Natural killer cell (primary cell): Measurements from ENCODE around the gene DUSP8. TPM values are rescaled to one million over a fixed set of nuclear protein-coding genes. Genes with fewer than 3 reads are reported as not detected.

Source experiments
- ATAC-seq, 3 donors: fragments of 150-1000 bp in 2 of 3; fragments of 200-7000 bp in 1 of 3; cut with Tn5 transposase; 1 replicate in 1 of 3; 2 replicates in 2 of 3; pipeline ENCODE4 v1.10.0; 2021; ENCODE audit warnings: mild to moderate bottlenecking in 2 of 3, moderate library complexity in 2 of 3
- DNase-seq, 2 donors: peaks; one replicate each; pipeline versions ENCODE4 v3.0.0 to v3.0.0-alpha.2; 2013 to 2021; ENCODE audit warnings: mixed read lengths in 1 of 2
- H3K27ac ChIP-seq: one replicate; pipeline ENCODE4 v1.5.1; 2013; ENCODE audit warnings: mild to moderate bottlenecking, low read length
- H3K27me3 ChIP-seq: one replicate; pipeline ENCODE4 v1.6.1; 2013; ENCODE audit warnings: low read length; ENCODE audit not compliant: control insufficient read depth, insufficient read depth
- H3K36me3 ChIP-seq: one replicate; pipeline ENCODE4 v1.6.1; 2013; ENCODE audit warnings: low read length; ENCODE audit not compliant: control insufficient read depth, insufficient read depth
- H3K4me1 ChIP-seq: one replicate; pipeline ENCODE4 v1.6.1; 2013; ENCODE audit warnings: low read length; ENCODE audit not compliant: control insufficient read depth, insufficient read depth
- H3K4me3 ChIP-seq: one replicate; pipeline ENCODE4 v1.5.1; 2013; ENCODE audit warnings: low read length
- H3K9me3 ChIP-seq: one replicate; pipeline ENCODE4 v1.6.1; 2013; ENCODE audit warnings: low read length; ENCODE audit not compliant: control insufficient read depth, insufficient read depth
- H3K27ac Mint-ChIP-seq, 2 donors: one replicate each; pipeline ENCODE4 v1.8.0; 2022; ENCODE audit warnings: mild to moderate bottlenecking in 2 of 2, mixed read lengths in 2 of 2, moderate library complexity in 1 of 2
- H3K27me3 Mint-ChIP-seq, 2 donors: one replicate each; pipeline ENCODE4 v1.8.0; 2022; ENCODE audit warnings: low read depth in 2 of 2, mixed read lengths in 2 of 2
- H3K36me3 Mint-ChIP-seq: one replicate; pipeline ENCODE4 v1.8.0; 2022; ENCODE audit warnings: mixed read lengths
- H3K4me1 Mint-ChIP-seq, 2 donors: one replicate each; pipeline ENCODE4 v1.8.0; 2022; ENCODE audit warnings: mixed read lengths in 2 of 2
- H3K4me3 Mint-ChIP-seq: one replicate; pipeline ENCODE4 v1.8.0; 2022; ENCODE audit warnings: mild to moderate bottlenecking, moderate library complexity, mixed read lengths
- H3K9me3 Mint-ChIP-seq, 2 donors: one replicate each; pipeline ENCODE4 v1.8.0; 2022; ENCODE audit warnings: mixed read lengths in 2 of 2
- WGBS: methylation state at CpG from one replicate; pipeline ENCODE4 v1.1.7; 2013; ENCODE audit warnings: missing lambda C conversion rate; ENCODE audit not compliant: insufficient coverage; 5-methylcytosine and 5-hydroxymethylcytosine counted together
- intact Hi-C: fragments of 100-400 bp; cut with micrococcal nuclease; formaldehyde crosslinking; loops from one replicate; pipeline ENCODE4 v1.14.2; 2022
- total RNA-seq, 4 donors: library from RNA; stranded (reverse); fragments of 120-200 nt in 1 of 4; gene quantifications; one replicate each; pipeline versions ENCODE4 v1.2.3 to v1.2.4, GENCODE V29; 2013 to 2022
- TF ChIP-seq, protein P1 (sequence below): fragments of 200-600 bp; IDR thresholded peaks from one replicate; pipeline ENCODE4 v1.8.0; 2022; ENCODE audit warnings: antibody characterized with exemption

Gene DUSP8
- total RNA-seq, 3 donors from 2014 or later (not counting 1 experiment from before 2014, with no cell fraction given), result 24.1 to 47.3 (median 38.4) TPM

DNA sequence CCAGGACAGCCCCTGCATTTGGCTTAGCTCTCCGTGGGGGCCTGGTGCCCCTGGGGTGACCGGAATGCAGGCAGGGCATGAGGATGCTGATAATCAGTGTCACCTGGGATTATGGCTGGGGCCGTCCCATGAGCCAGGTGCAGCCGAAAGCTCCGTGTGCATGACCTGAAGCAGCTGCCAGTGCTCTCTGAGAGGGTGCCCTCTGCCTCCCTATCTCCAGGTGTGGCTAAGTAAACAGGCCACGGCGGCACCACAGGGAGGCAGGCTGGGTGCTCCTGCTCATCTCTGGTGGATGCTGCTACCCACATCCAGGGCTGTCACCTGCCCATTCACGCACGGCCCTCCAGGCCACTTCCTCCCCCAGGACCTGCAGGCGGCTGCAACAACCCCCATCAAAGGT is 29.8 kb downstream of the DUSP8 start:
- Histone ChIP-seq H3K4me3 (no peak overlapping the region), H3K4me1 (peaks cover 7% of the 10 kb centered on the region), H3K9me3 (no peaks in the 10 kb centered on the region), H3K27me3 (peaks cover 6% of the 10 kb centered on the region), H3K36me3 (no peaks in the 10 kb centered on the region), H3K27ac (no peak overlapping the region)
- H3K9me3 Mint-ChIP-seq, result no peaks in the 10 kb centered on the region
- H3K27me3 Mint-ChIP-seq, result peaks cover 11 to 15% of the 10 kb centered on the region in 2 donors
- H3K4me1 Mint-ChIP-seq, result no peaks in the 10 kb centered on the region
- TF ChIP-seq, protein P1, sequence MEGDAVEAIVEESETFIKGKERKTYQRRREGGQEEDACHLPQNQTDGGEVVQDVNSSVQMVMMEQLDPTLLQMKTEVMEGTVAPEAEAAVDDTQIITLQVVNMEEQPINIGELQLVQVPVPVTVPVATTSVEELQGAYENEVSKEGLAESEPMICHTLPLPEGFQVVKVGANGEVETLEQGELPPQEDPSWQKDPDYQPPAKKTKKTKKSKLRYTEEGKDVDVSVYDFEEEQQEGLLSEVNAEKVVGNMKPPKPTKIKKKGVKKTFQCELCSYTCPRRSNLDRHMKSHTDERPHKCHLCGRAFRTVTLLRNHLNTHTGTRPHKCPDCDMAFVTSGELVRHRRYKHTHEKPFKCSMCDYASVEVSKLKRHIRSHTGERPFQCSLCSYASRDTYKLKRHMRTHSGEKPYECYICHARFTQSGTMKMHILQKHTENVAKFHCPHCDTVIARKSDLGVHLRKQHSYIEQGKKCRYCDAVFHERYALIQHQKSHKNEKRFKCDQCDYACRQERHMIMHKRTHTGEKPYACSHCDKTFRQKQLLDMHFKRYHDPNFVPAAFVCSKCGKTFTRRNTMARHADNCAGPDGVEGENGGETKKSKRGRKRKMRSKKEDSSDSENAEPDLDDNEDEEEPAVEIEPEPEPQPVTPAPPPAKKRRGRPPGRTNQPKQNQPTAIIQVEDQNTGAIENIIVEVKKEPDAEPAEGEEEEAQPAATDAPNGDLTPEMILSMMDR, result no peak
- WGBS, result 66% methylated on average over 10 of the region's 10 CpGs
- DNase-seq (no peak), ATAC-seq (no peak)
- H3K4me3 Mint-ChIP-seq, result no peak overlapping the region
- no peaks in the 10 kb centered on the region for H3K36me3 Mint-ChIP-seq
- no peak overlapping the region for H3K27ac Mint-ChIP-seq
- intact Hi-C loops, result no loop called here

DNA sequence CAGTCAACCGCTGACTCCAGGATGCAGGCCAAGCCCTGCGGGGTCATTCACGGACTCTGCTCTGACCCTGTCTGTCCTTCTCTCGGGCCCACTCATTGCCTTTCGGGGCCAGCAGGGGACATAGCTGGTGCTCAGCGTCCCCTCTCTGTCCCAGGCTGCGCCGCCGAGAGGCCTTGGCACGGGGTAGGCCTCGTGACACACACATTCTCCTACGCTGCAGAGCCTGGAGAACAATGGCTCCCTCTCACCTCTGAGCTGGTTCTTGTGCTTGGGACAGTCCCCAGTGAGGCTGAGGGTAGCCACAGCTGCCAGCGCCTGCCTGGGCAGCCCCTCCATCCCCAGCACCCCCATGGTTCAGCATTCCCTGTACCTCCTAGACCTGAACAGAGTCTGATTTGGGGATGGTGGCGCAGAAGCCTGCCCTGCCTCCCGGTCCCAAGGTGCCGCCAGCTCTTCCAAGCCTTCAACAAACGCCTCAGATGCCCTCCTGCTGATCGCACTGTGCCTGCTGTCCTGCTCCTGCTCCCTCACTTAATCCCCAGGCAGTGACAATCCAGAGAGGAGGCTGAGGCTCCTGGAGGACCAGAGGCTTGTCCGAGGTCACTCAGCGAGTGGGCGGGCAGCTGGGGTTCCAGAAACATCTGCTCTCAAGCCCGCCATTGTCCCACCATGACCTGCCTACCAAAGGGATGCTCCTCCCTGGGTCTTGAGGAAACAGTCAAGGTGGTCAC is 30.4 kb downstream of the DUSP8 start:
- Histone ChIP-seq H3K36me3 (no peaks in the 10 kb centered on the region), H3K4me3 (no peak overlapping the region), H3K27me3 (peaks cover 6% of the 10 kb centered on the region), H3K9me3 (no peaks in the 10 kb centered on the region), H3K27ac (no peak overlapping the region), H3K4me1 (peaks cover 8% of the 10 kb centered on the region)
- 88% methylated on average over 22 of the region's 22 CpGs for WGBS
- H3K4me3 Mint-ChIP-seq, result no peak overlapping the region
- intact Hi-C loops, result no loop called here
- peaks cover 0 to under 1% of the 10 kb centered on the region in 2 donors for H3K4me1 Mint-ChIP-seq
- no peak overlapping the region for H3K27ac Mint-ChIP-seq
- DNase-seq (no peak), ATAC-seq (no peak)
- H3K9me3 Mint-ChIP-seq, result no peaks in the 10 kb centered on the region
- TF ChIP-seq, protein P1, result no peak
- no peaks in the 10 kb centered on the region for H3K36me3 Mint-ChIP-seq
- peaks cover 11 to 15% of the 10 kb centered on the region in 2 donors for H3K27me3 Mint-ChIP-seq

DNA sequence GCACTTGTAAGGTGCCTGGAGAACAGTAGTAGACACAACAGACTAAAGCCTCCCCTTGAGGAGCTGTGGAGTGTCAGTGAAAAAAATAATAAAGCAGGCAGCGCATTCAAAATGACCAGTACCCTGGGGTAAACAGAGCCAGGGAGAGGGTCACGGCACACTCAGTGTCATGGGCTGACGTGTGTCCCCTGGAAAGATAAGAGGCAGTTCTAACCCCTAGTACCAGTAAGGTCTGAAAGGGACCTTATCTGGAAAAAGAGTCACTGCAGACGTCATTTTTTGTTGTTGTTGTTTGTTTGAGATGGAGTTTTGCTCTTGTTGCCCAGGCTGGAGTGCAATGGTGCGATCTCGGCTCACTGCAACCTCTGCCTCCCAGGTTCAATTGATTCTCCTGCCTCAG is 32.0 kb downstream of the DUSP8 start:
- Mint-ChIP-seq H3K4me3 (no peak overlapping the region), H3K9me3 (no peaks in the 10 kb centered on the region), H3K27me3 (peaks cover 4 to 8% of the 10 kb centered on the region in 2 donors), H3K27ac (no peak overlapping the region), H3K4me1 (peaks cover 11 to 15% of the 10 kb centered on the region in 2 donors), H3K36me3 (no peaks in the 10 kb centered on the region)
- Histone ChIP-seq H3K27me3 (no peaks in the 10 kb centered on the region), H3K27ac (no peak overlapping the region), H3K4me1 (peaks cover 7% of the 10 kb centered on the region), H3K36me3 (no peaks in the 10 kb centered on the region), H3K4me3 (no peak overlapping the region), H3K9me3 (no peaks in the 10 kb centered on the region)
- no peak for DNase-seq
- TF ChIP-seq, protein P1, result no peak
- 85% methylated on average over 6 of the region's 6 CpGs for WGBS
- intact Hi-C loops, result no loop called here
- no peak for ATAC-seq

DNA sequence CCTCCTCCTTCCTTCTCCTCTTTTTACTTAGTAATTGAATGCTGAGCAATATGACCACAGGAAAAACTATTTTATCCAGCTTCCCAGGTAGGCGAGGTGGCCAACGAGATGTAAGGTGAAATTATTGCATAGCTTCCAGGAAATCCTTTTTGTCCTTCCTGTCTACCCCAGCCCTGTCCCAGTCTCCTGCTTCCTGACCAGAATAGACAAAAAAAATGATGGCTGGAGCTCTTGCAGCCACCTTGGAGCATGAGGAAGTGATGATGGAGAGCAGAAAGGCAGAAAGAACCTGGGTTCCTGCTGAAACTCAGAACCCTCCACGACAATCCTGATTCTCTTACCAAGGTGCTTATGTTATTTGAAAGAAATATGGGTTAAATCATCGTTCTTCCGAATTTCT is 33.9 kb downstream of the DUSP8 start:
- H3K4me1 Mint-ChIP-seq, result peaks cover 25% of the 10 kb centered on the region in 2 donors
- H3K36me3 ChIP-seq, result peaks cover 6% of the 10 kb centered on the region
- H3K36me3 Mint-ChIP-seq, result no peaks in the 10 kb centered on the region
- ATAC-seq (no peak), DNase-seq (no peak)
- H3K4me3 ChIP-seq, result no peak overlapping the region
- H3K27me3 ChIP-seq, result no peaks in the 10 kb centered on the region
- no peaks in the 10 kb centered on the region for H3K9me3 Mint-ChIP-seq
- H3K4me1 ChIP-seq, result peaks cover 18% of the 10 kb centered on the region
- no peak overlapping the region for H3K4me3 Mint-ChIP-seq
- H3K27ac ChIP-seq, result no peak overlapping the region
- H3K9me3 ChIP-seq, result no peaks in the 10 kb centered on the region
- TF ChIP-seq, protein P1, result no peak
- intact Hi-C loops, result no loop called here
- H3K27me3 Mint-ChIP-seq, result peaks cover 4 to 8% of the 10 kb centered on the region in 2 donors
- 94% methylated on average over 5 of the region's 5 CpGs for WGBS
- no peak overlapping the region for H3K27ac Mint-ChIP-seq
